Central memory CD8-positive, alpha-beta T cell (primary cell): ENCODE data around the gene DDX54.

Experiments
- ATAC-seq: fragments of 150-1000 bp; cut with Tn5 transposase; replicated peaks from 2 replicates; pipeline ENCODE4 v1.10.0; 2022; ENCODE audit warnings: mild to moderate bottlenecking, moderate FRiP score, moderate number of reproducible peaks; ENCODE audit not compliant: poor library complexity, severe bottlenecking; ENCODE audit errors: extremely low read depth
- DNase-seq, 2 donors: peaks; one replicate each; pipeline ENCODE4 v3.0.0; 2021; ENCODE audit warnings: low spot score in 2 of 2
- H3K27ac Mint-ChIP-seq: one replicate; pipeline ENCODE4 v1.8.0; 2022; ENCODE audit warnings: low read depth, mild to moderate bottlenecking, moderate library complexity, mixed read lengths
- H3K27me3 Mint-ChIP-seq: one replicate; pipeline ENCODE4 v1.8.0; 2022; ENCODE audit warnings: mixed read lengths
- H3K36me3 Mint-ChIP-seq: one replicate; pipeline ENCODE4 v1.8.0; 2022; ENCODE audit warnings: mild to moderate bottlenecking, moderate library complexity, mixed read lengths; ENCODE audit not compliant: insufficient read depth
- H3K4me1 Mint-ChIP-seq: one replicate; pipeline ENCODE4 v1.8.0; 2022; ENCODE audit warnings: mixed read lengths
- H3K4me3 Mint-ChIP-seq: one replicate; pipeline ENCODE4 v1.8.0; 2022; ENCODE audit warnings: mild to moderate bottlenecking, moderate library complexity, mixed read lengths
- H3K9me3 Mint-ChIP-seq: one replicate; pipeline ENCODE4 v1.8.0; 2022; ENCODE audit warnings: mixed read lengths

The DDX54 gene

DNA sequence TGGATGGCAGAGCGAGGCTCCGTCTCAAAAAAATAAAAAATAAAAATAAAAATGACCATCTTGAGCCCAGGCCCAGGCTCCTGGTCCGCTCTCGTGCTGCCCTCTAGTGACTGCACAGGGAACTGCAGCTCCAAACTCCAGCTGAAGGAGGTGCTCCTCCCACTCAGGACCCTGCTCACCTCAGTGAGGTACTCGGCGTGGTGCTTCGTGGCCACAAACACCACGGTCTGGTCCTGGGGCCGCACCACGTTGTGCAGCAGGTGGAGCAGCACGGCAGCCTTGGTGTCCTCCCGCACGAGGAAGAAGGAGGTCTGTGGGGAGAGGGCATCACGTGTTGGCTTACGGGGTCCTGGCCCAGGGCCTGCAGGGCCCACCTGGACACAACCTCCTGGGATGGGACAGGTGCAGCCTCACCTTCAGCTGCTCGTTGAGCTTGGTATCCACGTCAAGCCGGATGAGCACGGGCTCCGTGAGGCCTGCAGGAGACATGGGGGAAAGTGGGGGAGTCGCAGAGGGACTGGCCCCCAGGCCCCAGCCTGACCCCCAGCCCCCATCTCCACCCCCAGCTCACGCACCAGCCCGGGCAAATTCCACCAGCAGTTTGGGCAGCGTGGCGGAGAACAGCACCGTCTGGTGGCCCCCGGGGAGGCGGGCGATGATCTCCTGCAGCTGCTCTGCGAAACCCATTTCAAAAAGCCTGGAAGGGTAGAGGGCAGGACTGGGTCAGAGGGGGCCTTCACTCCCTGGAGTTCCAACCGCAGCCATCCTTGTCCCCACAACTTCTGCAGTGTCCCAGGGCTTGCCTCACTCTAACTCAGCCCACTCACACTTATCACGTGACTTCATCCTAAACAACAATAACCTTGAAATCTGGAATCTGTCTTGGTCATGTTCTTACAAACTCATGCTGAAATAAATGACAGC is 10.6 kb downstream of the DDX54 start:
- H3K9me3 Mint-ChIP-seq, result no peaks in the 10 kb centered on the region
- DNase-seq, result peak; percentile 67 to 78
- H3K4me3 Mint-ChIP-seq, result no peak overlapping the region
- peak; percentile 54 for ATAC-seq
- H3K4me1 Mint-ChIP-seq, result peaks cover 11% of the 10 kb centered on the region
- no peak overlapping the region for H3K27ac Mint-ChIP-seq
- H3K27me3 Mint-ChIP-seq, result no peaks in the 10 kb centered on the region
- peaks cover 77% of the 10 kb centered on the region for H3K36me3 Mint-ChIP-seq

DNA sequence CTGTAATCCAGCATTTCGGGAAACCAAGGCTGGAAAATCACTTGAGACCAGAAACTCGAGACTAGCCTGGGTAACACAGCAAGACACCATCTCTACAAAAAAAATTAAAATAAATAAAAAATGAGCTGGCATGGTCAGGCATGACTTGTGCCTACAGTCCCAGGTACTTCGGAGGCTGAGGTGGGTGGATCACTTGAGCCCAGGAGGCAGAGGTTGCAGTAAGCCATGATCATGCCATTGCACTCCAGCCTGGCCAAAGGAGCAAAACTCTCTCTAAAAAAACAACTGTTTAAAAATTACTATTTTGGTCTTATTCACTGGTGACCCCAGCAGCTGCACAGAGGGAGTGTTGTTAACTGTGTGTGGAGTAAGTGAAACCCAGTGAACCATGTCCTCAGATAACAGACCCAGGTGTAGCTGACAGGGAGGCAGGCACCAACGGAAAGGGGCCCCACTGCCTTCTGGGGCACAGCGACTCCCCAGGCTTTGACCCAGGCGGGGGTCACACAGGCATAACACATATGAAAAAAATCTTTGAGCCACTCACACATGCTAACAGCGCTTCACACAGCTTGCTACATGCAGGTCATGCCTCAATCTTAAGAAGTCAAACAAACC is 12.1 kb downstream of the DDX54 start:
- DNase-seq, result no peak
- Mint-ChIP-seq H3K9me3 (no peaks in the 10 kb centered on the region), H3K36me3 (peaks cover 81% of the 10 kb centered on the region), H3K27me3 (no peaks in the 10 kb centered on the region), H3K27ac (no peak overlapping the region), H3K4me1 (peaks cover 11% of the 10 kb centered on the region), H3K4me3 (no peak overlapping the region)
- no peak for ATAC-seq

DNA sequence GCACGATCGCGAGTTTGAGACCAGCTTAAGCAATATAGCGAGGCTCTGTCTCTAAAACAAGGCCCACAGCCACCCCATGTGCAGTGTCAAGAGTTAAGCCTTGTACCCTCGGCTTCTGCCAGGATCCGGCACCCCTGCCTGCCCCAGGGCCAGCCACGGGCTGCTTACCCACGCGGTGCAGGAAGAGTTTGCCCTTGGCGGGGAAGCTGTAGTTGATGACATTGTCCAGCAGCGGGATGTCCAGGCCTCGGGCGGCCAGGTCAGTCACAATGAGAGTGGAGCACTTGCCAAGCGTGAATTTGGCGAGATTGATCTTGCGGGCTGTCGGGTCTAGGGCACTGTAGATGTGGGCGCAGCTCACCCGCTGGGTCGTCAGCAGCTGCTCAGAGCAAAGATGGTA is 13.1 kb downstream of the DDX54 start:
- DNase-seq, result no peak
- Mint-ChIP-seq H3K27me3 (no peaks in the 10 kb centered on the region), H3K36me3 (peaks cover 75% of the 10 kb centered on the region), H3K4me1 (peaks cover 11% of the 10 kb centered on the region), H3K4me3 (no peak overlapping the region), H3K9me3 (no peaks in the 10 kb centered on the region), H3K27ac (peak overlapping the region; percentile 51)
- ATAC-seq, result no peak

DNA sequence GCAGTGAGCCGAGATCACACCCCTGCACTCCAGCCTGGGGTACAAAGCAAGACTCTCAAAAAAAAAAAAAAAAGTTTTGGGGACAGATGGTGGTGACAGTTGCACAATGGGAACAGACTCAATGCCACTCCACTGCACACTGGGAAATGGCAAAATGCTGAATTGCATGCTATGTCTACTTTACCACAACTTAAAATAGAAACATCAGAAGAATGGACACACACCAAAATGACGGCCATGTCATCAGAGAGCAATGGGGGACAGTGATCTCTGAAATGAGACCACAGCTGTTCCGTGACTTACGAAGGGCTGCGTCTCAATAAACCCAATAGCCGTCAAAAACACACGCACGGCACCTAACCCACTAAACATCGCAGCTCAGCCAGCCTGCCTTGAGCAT is 13.7 kb downstream of the DDX54 start:
- Mint-ChIP-seq H3K9me3 (no peaks in the 10 kb centered on the region), H3K36me3 (peaks cover 77% of the 10 kb centered on the region), H3K4me3 (no peak overlapping the region), H3K27me3 (no peaks in the 10 kb centered on the region), H3K4me1 (peaks cover 11% of the 10 kb centered on the region), H3K27ac (no peak overlapping the region)
- ATAC-seq (no peak), DNase-seq (no peak)

DNA sequence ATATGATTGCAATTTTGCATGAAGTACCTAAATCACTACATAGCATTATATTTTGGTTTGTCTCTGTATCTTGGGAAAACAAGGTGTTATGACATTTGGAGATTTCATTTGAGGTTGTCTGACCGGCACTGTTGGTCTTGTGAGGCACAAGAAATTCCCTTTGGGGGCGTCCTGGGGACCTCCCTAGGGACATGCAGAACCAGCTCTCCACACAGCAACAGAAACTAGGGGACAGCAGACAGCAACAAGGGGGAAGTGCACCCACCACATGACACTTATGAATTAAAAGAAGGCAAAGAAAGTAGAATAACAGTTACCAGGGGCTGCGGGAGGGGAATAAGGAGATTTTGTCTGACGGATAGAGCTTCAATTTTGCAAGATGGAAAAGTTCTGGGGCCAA is 14.4 kb downstream of the DDX54 start:
- Mint-ChIP-seq H3K4me1 (peaks cover 11% of the 10 kb centered on the region), H3K27ac (no peak overlapping the region), H3K27me3 (no peaks in the 10 kb centered on the region), H3K9me3 (no peaks in the 10 kb centered on the region), H3K4me3 (no peak overlapping the region), H3K36me3 (peaks cover 74% of the 10 kb centered on the region)
- DNase-seq, result no peak
- no peak for ATAC-seq

DNA sequence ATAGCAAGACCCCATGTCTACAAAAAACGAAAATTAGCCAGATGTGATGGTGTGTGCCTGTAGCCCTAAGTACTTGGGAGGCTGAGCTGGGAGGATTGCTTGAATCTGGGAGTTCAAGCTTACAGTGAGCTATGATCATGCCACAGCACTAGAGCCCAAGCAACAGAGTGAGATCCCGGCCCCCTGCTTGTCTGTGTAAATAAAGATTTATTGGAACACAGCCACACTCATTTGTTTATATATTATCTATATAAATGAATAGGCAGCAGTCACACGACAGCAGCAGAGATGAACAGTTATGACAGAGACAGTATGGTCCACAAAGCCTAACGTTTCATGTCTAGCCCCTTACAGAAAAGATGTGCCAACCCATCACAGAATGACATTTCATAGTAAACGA is 14.8 kb downstream of the DDX54 start:
- no peak for DNase-seq
- no peak overlapping the region for H3K27ac Mint-ChIP-seq
- peaks cover 11% of the 10 kb centered on the region for H3K4me1 Mint-ChIP-seq
- no peaks in the 10 kb centered on the region for H3K27me3 Mint-ChIP-seq
- no peak overlapping the region for H3K4me3 Mint-ChIP-seq
- ATAC-seq, result no peak
- peaks cover 72% of the 10 kb centered on the region for H3K36me3 Mint-ChIP-seq
- no peaks in the 10 kb centered on the region for H3K9me3 Mint-ChIP-seq

DNA sequence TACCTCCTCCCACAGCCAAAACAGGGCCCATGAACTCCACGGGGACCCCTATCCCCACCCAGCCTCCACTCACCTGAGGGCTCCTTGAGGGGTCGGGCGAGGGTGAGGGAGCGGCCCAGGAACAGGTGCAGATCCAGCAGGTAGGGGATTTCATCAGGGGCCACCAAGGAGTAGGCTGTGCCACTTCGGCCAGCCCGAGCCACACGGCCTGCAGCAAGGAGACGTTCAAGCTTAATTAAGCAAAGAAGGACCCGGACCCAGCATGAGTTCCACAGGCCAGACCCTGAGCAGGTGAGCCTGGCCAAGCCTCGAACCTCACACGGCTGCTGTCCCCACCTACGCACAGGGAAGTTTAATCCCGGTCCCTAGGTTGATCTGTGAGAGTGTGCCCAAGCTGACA is 15.6 kb downstream of the DDX54 start:
- Mint-ChIP-seq H3K27me3 (no peaks in the 10 kb centered on the region), H3K4me3 (no peak overlapping the region), H3K27ac (no peak overlapping the region), H3K4me1 (peaks cover 11% of the 10 kb centered on the region), H3K9me3 (no peaks in the 10 kb centered on the region), H3K36me3 (peaks cover 70% of the 10 kb centered on the region)
- DNase-seq (no peak), ATAC-seq (no peak)

DNA sequence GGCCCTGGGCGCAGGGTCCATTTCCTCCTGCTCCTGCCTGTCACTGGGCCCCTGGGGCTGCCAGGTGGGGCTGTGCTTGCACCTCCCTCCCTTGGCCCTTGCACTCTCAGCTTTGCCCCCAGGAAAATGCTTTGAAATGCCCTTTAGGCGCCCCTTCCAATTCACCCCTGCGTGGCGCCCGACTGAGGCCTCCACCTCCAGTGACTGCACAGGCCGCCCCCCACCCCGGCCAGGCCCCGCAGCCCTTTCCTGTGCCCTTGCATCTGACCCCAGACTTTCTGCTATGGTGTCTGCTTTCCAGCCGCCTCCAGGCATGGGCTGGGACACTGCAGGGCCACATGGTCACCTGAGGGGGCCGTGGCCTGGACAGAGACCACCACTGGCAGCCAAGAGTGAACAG is 17.4 kb downstream of the DDX54 start:
- peaks cover 6% of the 10 kb centered on the region for H3K4me1 Mint-ChIP-seq
- no peak overlapping the region for H3K4me3 Mint-ChIP-seq
- ATAC-seq (no peak), DNase-seq (no peak)
- H3K9me3 Mint-ChIP-seq, result no peaks in the 10 kb centered on the region
- no peaks in the 10 kb centered on the region for H3K27me3 Mint-ChIP-seq
- no peak overlapping the region for H3K27ac Mint-ChIP-seq
- peaks cover 63% of the 10 kb centered on the region for H3K36me3 Mint-ChIP-seq

DNA sequence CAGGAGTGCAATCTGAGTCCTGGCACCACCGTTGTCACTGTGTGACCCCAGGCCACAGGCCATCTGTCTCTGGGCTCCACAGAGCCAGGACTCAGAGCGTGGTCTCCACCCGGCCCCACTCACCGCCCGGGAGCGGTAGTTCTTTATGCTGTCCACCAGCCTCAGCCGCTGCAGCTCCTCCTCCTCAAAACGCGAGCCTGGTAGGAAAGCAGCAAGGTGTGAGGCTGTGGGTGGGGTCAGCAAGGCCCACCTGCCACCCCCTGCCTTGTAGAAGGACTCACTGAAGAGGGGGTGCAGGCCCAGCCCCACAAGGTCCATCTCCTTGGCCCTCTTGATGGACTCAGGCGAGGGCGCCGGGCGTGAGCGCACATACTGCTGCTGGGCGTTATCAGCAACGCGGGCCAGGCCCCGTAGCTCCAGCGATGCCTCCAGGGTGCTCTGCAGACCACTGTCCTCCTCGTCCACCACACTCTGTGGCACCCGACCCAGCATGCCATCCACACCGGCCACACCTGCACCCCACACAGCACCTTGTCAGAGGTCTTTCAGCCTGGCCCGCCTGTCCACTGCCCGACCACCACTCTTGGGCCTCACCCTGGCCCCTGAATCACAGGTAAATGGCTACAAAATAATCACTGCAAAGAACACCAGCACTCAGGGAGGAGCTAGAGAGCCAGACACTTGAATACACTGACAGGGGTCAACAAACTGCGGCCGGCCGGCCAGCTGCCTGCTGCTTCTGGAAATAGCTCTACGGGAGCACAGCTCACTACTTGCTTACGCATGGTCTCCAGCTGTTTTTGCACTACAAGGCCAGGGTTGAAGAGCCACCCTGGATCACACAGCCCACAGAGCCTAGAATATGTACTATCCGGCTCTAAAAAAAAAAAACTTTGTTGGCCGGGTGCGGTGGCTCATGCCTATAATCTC is 19.5 kb downstream of the DDX54 start:
- Mint-ChIP-seq H3K36me3 (peaks cover 57% of the 10 kb centered on the region), H3K4me3 (no peak overlapping the region), H3K9me3 (no peaks in the 10 kb centered on the region), H3K27ac (no peak overlapping the region), H3K27me3 (no peaks in the 10 kb centered on the region), H3K4me1 (peaks cover 1% of the 10 kb centered on the region)
- ATAC-seq (no peak), DNase-seq (no peak)

DNA sequence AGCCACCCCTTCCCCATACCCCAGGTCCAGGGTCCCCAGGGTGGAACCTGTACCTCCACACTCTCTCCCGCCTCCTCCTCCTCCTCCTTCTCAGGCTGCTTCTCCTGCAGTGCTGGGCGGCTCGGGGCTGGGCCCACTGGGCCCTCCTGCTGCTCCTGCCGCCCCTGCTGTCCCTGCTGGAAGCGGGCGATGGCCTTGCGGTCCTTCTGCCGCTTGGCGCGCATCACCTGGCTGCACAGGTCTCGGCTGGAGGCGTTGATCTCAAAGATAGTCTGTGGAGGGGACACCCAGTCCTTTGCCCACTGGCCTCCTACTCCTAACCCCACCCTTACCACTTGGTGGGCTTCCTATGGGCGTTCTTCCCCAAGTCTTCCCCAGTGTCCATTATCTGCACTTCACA is 21.3 kb downstream of the DDX54 start:
- no peak for ATAC-seq
- H3K27me3 Mint-ChIP-seq, result no peaks in the 10 kb centered on the region
- DNase-seq, result no peak
- H3K36me3 Mint-ChIP-seq, result peaks cover 52% of the 10 kb centered on the region
- no peaks in the 10 kb centered on the region for H3K9me3 Mint-ChIP-seq
- no peak overlapping the region for H3K4me3 Mint-ChIP-seq
- H3K4me1 Mint-ChIP-seq, result no peaks in the 10 kb centered on the region
- no peak overlapping the region for H3K27ac Mint-ChIP-seq

DNA sequence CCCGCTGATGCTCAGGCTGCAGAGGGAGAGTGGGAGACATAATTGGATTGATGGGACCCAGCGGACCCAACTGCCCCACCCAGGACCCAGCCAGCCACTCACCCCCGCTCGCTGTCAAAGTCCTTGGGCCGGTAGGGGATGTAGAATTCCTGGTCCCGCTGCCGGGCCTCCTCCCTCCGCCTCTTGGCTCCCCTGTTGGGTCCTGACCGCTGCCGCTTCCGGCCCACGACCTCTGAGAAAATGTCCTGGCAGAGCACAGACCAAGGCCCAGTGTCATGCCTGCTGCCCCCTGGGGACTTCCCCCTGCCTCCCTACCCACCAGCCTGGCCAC is 22.3 kb downstream of the DDX54 start:
- Mint-ChIP-seq H3K4me3 (no peak overlapping the region), H3K4me1 (no peaks in the 10 kb centered on the region), H3K9me3 (no peaks in the 10 kb centered on the region), H3K27me3 (no peaks in the 10 kb centered on the region), H3K36me3 (peaks cover 49% of the 10 kb centered on the region), H3K27ac (peak overlapping the region; percentile 22)
- DNase-seq (no peak), ATAC-seq (no peak)

DNA sequence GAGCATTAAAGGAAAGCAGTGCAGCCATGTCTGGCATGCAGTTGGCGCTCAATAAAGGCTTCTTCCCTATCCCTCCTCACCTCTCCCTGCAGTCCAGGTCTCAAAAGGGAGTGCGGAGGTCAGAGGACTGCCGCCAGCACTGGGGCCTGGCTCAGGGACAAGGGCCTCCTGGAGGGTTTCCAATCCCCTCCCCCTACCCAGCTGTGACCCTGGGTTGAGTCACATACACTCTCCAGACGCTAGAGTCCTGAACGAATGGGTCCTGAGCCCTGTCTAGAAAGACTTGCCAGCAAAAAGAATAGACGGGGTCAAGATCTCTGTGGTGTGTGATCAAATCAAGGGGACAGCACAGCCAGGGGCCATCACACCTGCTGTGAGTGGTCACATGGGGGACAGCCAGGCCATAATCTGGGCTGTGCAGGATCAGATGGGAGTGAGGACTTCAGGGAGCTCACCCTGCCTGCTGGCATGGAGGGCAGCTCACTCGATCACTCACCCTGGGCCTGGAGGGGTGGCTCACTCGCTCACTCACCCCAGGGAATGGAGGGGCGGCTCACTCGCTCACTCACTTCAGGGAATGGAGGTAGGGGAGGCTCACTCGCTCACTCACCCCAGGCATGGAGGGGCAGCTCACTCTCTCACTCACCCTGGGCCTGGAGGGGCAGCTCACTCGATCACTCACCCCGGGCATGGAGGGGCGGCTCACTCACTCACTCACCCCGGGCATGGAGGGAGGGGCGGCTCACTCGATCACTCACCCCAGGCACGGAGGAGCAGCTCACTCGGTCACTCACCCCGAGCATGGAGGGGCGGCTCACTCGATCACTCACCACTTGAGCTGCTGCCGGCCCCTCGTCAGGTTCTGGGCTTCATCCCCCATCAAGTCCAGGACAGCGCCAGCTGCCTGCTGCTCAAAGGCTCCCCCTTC is 22.9 kb downstream of the DDX54 start:
- Mint-ChIP-seq H3K4me1 (peaks cover 5% of the 10 kb centered on the region), H3K4me3 (no peak overlapping the region), H3K9me3 (no peaks in the 10 kb centered on the region), H3K27me3 (no peaks in the 10 kb centered on the region), H3K27ac (peak overlapping the region; percentile 85), H3K36me3 (peaks cover 49% of the 10 kb centered on the region)
- ATAC-seq (no peak), DNase-seq (no peak)
